HepG2 (cell line): ENCODE results near the gene MCM3AP. TPM values are rescaled to one million over a fixed set of nuclear protein-coding genes. Genes with fewer than 3 reads are reported as not detected.

Experiments
- ATF7-NPFF ChIP-seq: sonication (generic); formaldehyde crosslinking; IDR thresholded peaks from 2 replicates; pipeline ENCODE4 v1.8.1; 2023; ENCODE audit warnings: mild to moderate bottlenecking, low read depth, missing genetic modification reagents, moderate library complexity
- DZIP1 ChIP-seq: sonication (generic); formaldehyde crosslinking; IDR thresholded peaks from 2 replicates; pipeline ENCODE4 v1.5.0; 2020; ENCODE audit warnings: mild to moderate bottlenecking, missing genetic modification reagents
- FOXO1 ChIP-seq: sonication (generic); formaldehyde crosslinking; IDR thresholded peaks from 2 replicates; pipeline ENCODE4 v1.4.0; 2020; ENCODE audit warnings: missing genetic modification reagents
- GLI4 ChIP-seq: sonication (generic); formaldehyde crosslinking; IDR thresholded peaks from 2 replicates; pipeline ENCODE4 v1.5.1; 2020; ENCODE audit warnings: missing genetic modification reagents, mild to moderate bottlenecking, moderate library complexity, borderline replicate concordance
- HHEX ChIP-seq: IDR thresholded peaks from 2 replicates; pipeline ENCODE4 v1.6.1; 2016; ENCODE audit warnings: control low read depth
- JDP2 ChIP-seq: sonication (generic); formaldehyde crosslinking; IDR thresholded peaks from 2 replicates; pipeline ENCODE4 v1.8.1; 2022; ENCODE audit warnings: missing genetic modification reagents, borderline replicate concordance
- POGZ ChIP-seq: sonication (generic); formaldehyde crosslinking; IDR thresholded peaks from 2 replicates; pipeline ENCODE4 v1.4.0; 2020; ENCODE audit warnings: mild to moderate bottlenecking, missing genetic modification reagents
- SATB2 ChIP-seq: sonication (generic); formaldehyde crosslinking; IDR thresholded peaks from 2 replicates; pipeline ENCODE4 v1.5.0; 2020; ENCODE audit warnings: missing genetic modification reagents
- SMAD9 ChIP-seq: sonication (generic); formaldehyde crosslinking; IDR thresholded peaks from 2 replicates; pipeline ENCODE4 v1.5.1; 2020; ENCODE audit warnings: mild to moderate bottlenecking, missing genetic modification reagents
- SMYD3 ChIP-seq: sonication (generic); formaldehyde crosslinking; IDR thresholded peaks from 2 replicates; pipeline ENCODE4 v1.8.1; 2023; ENCODE audit warnings: mild to moderate bottlenecking, missing genetic modification reagents
- ZFP91 ChIP-seq: sonication (generic); formaldehyde crosslinking; IDR thresholded peaks from 2 replicates; pipeline ENCODE4 v1.9.0; 2022; ENCODE audit warnings: missing genetic modification reagents, mild to moderate bottlenecking, borderline replicate concordance
- ZNF136 ChIP-seq: sonication (generic); formaldehyde crosslinking; IDR thresholded peaks from 2 replicates; pipeline ENCODE4 v1.8.1; 2022; ENCODE audit warnings: low read depth, mild to moderate bottlenecking, moderate library complexity, missing genetic modification reagents
- ZNF143 ChIP-seq: sonication (generic); formaldehyde crosslinking; IDR thresholded peaks from 2 replicates; pipeline ENCODE4 v1.4.0; 2020; ENCODE audit warnings: missing genetic modification reagents
- ZNF225 ChIP-seq: sonication (generic); formaldehyde crosslinking; IDR thresholded peaks from 2 replicates; pipeline ENCODE4 v1.4.0; 2020; ENCODE audit warnings: mild to moderate bottlenecking, missing genetic modification reagents
- ZNF234 ChIP-seq: sonication (generic); formaldehyde crosslinking; conservative IDR thresholded peaks from 2 replicates; pipeline ENCODE4 v1.5.1; 2020; ENCODE audit warnings: mild to moderate bottlenecking, missing genetic modification reagents
- ZNF335 ChIP-seq: sonication (generic); formaldehyde crosslinking; IDR thresholded peaks from 2 replicates; pipeline ENCODE4 v1.4.0; 2020; ENCODE audit warnings: missing genetic modification reagents
- ZNF33A ChIP-seq: sonication (generic); formaldehyde crosslinking; IDR thresholded peaks from 2 replicates; pipeline ENCODE4 v1.5.1; 2020; ENCODE audit warnings: missing genetic modification reagents, mild to moderate bottlenecking, moderate library complexity, borderline replicate concordance
- ZNF383 ChIP-seq: sonication (generic); formaldehyde crosslinking; IDR thresholded peaks from 2 replicates; pipeline ENCODE4 v1.4.0; 2020; ENCODE audit warnings: missing genetic modification reagents, mild to moderate bottlenecking, borderline replicate concordance
- ZNF484 ChIP-seq: sonication (generic); formaldehyde crosslinking; IDR thresholded peaks from 2 replicates; pipeline ENCODE4 v1.5.1; 2020; ENCODE audit warnings: mild to moderate bottlenecking, low read depth, missing genetic modification reagents, borderline replicate concordance
- ZNF530 ChIP-seq: sonication (generic); formaldehyde crosslinking; IDR thresholded peaks from 2 replicates; pipeline ENCODE4 v1.5.0; 2020; ENCODE audit warnings: low read depth, mild to moderate bottlenecking, missing genetic modification reagents
- ZNF557 ChIP-seq: sonication (generic); formaldehyde crosslinking; IDR thresholded peaks from 2 replicates; pipeline ENCODE4 v1.4.0; 2020; ENCODE audit warnings: missing genetic modification reagents
- ZNF605 ChIP-seq: sonication (generic); formaldehyde crosslinking; IDR thresholded peaks from 2 replicates; pipeline ENCODE4 v1.8.0; 2022; ENCODE audit warnings: mild to moderate bottlenecking, missing genetic modification reagents
- ZNF614 ChIP-seq: IDR thresholded peaks from 2 replicates; pipeline ENCODE4 v1.6.1; 2018; ENCODE audit warnings: missing biosample characterization, missing genetic modification reagents, inconsistent platforms, borderline replicate concordance
- ZSCAN25 ChIP-seq: sonication (generic); formaldehyde crosslinking; IDR thresholded peaks from 2 replicates; pipeline ENCODE4 v1.8.0; 2022; ENCODE audit warnings: mild to moderate bottlenecking, missing genetic modification reagents
- polyA plus RNA-seq, 8 experiments: library from polyadenylated mRNA; depleted of rRNA in 3 of 8; stranded (reverse) in 7 of 8; unstranded in 1 of 8; fragments of >200 nt; fragmentation: Illumina TruSeq in 4 of 8; extraction: Trizol in 4 of 8; gene quantifications; 2 replicates each; pipeline versions ENCODE4 v1.2.1 to v1.2.3, GENCODE V29; 2011 to 2016; ENCODE audit warnings: low read depth in 4 of 8, missing spikeins in 1 of 8, mixed read lengths in 1 of 8; ENCODE audit not compliant: insufficient read depth in 1 of 8
- total RNA-seq, 5 experiments: library from RNA; depleted of rRNA; stranded (reverse); fragments of >200 nt; fragmentation: Illumina TruSeq; extraction: Trizol; gene quantifications; 2 replicates each; pipeline ENCODE4 v1.2.3, GENCODE V29; 2016; ENCODE audit warnings: low read depth in 1 of 5
- TF ChIP-seq, protein P1 (sequence below): sonication (generic); formaldehyde crosslinking; conservative IDR thresholded peaks from 2 replicates; pipeline ENCODE4 v1.8.0; 2022; ENCODE audit warnings: mild to moderate bottlenecking, moderate library complexity, missing genetic modification reagents

The MCM3AP gene
- total and polyA plus RNA-seq, 2 of the 13 experiments (the other 11 are each of a cell fraction or from before 2014, with no cell fraction given), result 27.0 to 54.7 TPM

DNA sequence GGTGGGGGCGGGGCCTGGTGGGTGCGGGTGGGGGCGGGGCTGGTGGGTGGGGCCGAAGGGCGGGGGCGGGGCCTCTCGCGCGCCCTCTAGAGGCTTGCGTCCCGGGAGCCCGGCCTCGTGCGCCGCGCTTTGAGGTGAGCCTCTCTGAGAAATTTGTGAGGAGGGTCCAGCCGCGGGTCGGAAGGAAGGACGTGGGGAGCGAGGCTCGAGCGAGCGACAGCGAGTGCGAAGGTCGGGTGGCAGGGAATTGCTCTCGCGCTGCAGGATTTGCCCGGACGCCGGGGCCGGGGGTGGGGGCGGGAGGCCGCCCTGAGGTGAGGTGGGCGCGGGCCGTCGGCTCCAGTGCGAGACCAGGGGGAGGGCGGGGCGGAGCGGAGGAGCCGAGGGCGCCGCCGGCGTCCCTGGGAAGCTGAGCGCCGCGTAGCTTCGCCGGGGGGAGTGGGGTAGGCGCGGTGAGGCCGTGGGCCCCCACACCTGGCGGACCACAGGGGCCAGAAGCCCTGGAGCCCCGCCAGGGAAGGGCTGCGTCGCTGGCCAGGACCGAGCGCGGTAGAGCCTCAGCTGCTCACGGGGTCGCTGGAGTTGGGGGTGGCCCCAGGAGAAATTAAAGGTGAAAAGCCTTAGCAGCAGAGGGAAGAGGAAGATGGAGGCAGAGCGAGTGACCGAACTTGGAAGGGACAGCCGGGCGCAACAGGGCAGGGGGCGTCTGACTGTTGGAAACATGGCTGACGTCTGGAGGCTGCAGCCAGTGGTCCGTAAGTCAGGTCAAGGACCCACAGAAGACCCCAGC, 56.1 kb downstream of the MCM3AP start (continued):
- TF ChIP-seq DZIP1 (CRISPR knock-in tag), result no peak
- TF ChIP-seq ZNF383 (CRISPR knock-in tag), result no peak
- peak; percentile 57; the same call in 1 of the 2 replicates for TF ChIP-seq ZFP91 (CRISPR knock-in tag)
- TF ChIP-seq POGZ (CRISPR knock-in tag), result no peak
- TF ChIP-seq SMYD3 (CRISPR knock-in tag), result no peak
- no peak for TF ChIP-seq ZNF143 (CRISPR knock-in tag)
- TF ChIP-seq ZNF234 (CRISPR knock-in tag), result no peak
- TF ChIP-seq ZNF335 (CRISPR knock-in tag), result no peak
- TF ChIP-seq ZNF225, result no peak
- TF ChIP-seq ZNF33A, result no peak
- TF ChIP-seq ZNF557, result no peak
- TF ChIP-seq SMAD9, result no peak
- TF ChIP-seq HHEX (CRISPR knock-in tag), result no peak
- TF ChIP-seq, protein P1, sequence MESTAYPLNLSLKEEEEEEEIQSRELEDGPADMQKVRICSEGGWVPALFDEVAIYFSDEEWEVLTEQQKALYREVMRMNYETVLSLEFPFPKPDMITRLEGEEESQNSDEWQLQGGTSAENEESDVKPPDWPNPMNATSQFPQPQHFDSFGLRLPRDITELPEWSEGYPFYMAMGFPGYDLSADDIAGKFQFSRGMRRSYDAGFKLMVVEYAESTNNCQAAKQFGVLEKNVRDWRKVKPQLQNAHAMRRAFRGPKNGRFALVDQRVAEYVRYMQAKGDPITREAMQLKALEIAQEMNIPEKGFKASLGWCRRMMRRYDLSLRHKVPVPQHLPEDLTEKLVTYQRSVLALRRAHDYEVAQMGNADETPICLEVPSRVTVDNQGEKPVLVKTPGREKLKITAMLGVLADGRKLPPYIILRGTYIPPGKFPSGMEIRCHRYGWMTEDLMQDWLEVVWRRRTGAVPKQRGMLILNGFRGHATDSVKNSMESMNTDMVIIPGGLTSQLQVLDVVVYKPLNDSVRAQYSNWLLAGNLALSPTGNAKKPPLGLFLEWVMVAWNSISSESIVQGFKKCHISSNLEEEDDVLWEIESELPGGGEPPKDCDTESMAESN (CRISPR knock-in tag), result 0 out of 2 replicates have a peak, but pooled peaks have one; percentile 48
- no peak for TF ChIP-seq ZSCAN25 (CRISPR knock-in tag)
- TF ChIP-seq GLI4, result no peak
- TF ChIP-seq JDP2 (CRISPR knock-in tag), result no peak
- TF ChIP-seq ZNF136, result peak; percentile 60; the same call in 1 of the 2 replicates
- TF ChIP-seq ZNF614 (CRISPR knock-in tag), result no peak
- peak; percentile 65; the same call in 1 of the 2 replicates for TF ChIP-seq ATF7-NPFF (CRISPR knock-in tag)
- no peak for TF ChIP-seq FOXO1 (CRISPR knock-in tag)
- no peak for TF ChIP-seq ZNF484 (CRISPR knock-in tag)
- no peak for TF ChIP-seq SATB2 (CRISPR knock-in tag)
- no peak for TF ChIP-seq ZNF530 (CRISPR knock-in tag)
- TF ChIP-seq ZNF605 (CRISPR knock-in tag), result no peak
